ENCODE measurements around the gene IMMP2L. TPM values are rescaled to one million over a fixed set of nuclear protein-coding genes. Genes with fewer than 3 reads are reported as not detected.

The IMMP2L gene
- total and polyA plus RNA-seq, 2 of the 8 experiments (the other 6 are each of a cell fraction or from before 2014, with no cell fraction given) = 2.3 to 10.1 TPM

GRCh38 chr7:111026343-111026742, 535.9 kb downstream of the IMMP2L start:
- Histone ChIP-seq H3K56ac (replicated peaks; ENCODE audit: insufficient read length, low read depth, low read length) (no peak overlapping the region), H2AK5ac (ENCODE audit: low read depth, low read length) (no peak overlapping the region), H3K79me1 (ENCODE audit: low read depth, low read length) (no peaks in the 10 kb centered on the region), H3K36me3 (ENCODE audit: control insufficient read depth in 2 of 4, insufficient read depth in 4 of 4, low read length in 3 of 4) (no peaks in the 10 kb centered on the region), H4K91ac (replicated peaks; ENCODE audit: insufficient read length, low read length) (no peak overlapping the region), H2AFZ (ENCODE audit: low read length) (no peak overlapping the region), H3K4ac (replicated peaks; ENCODE audit: insufficient read length, low read depth, low read length) (no peak overlapping the region), H4K8ac (ENCODE audit: extremely low read depth, insufficient read depth, low read length) (no peak overlapping the region), H3K4me3 (ENCODE audit: extremely low read depth in 1 of 4, insufficient read depth in 2 of 4, low read depth in 3 of 4, low read length in 4 of 4) (no peak overlapping the region), H2BK12ac (ENCODE audit: low read depth, low read length) (no peak overlapping the region), H2BK15ac (ENCODE audit: low read length) (no peak overlapping the region), H3K27ac (ENCODE audit: low read depth, low read length) (no peak overlapping the region), H3K14ac (ENCODE audit: insufficient read length) (no peak overlapping the region), H3K18ac (ENCODE audit: extremely low read depth, low read length) (no peak overlapping the region), H3K4me2 (ENCODE audit: insufficient read depth in 1 of 2, low read depth in 2 of 2, low read length in 2 of 2) (peak overlapping the region in 1 of 2 experiments; percentile 39; a peak in 1 of 4 replicates), H3K23me2 (ENCODE audit: low read depth, low read length) (no peaks in the 10 kb centered on the region), H3K23ac (ENCODE audit: insufficient read length) (no peak overlapping the region), H2BK5ac (ENCODE audit: low read depth, low read length) (no peak overlapping the region), H4K20me1 (replicated peaks in 1 of 2; ENCODE audit: control insufficient read depth in 1 of 2, insufficient read depth in 2 of 2, low read length in 2 of 2) (no peaks in the 10 kb centered on the region), H2BK120ac (replicated peaks; ENCODE audit: low read depth, low read length) (no peak overlapping the region), H3K9me3 (ENCODE audit: insufficient read depth in 2 of 2, low read depth in 1 of 2, low read length in 1 of 2) (no peaks in the 10 kb centered on the region), H3K9ac (replicated peaks in 1 of 4; ENCODE audit: extremely low read depth in 1 of 4, low read depth in 3 of 4, low read length in 3 of 4) (no peak overlapping the region), H3K79me2 (ENCODE audit: control insufficient read depth in 1 of 2, insufficient read depth in 2 of 2, low read length in 2 of 2) (no peaks in the 10 kb centered on the region), H4K5ac (ENCODE audit: insufficient read length, low read depth, low read length) (peak overlapping the region; percentile 52), H3K27me3 (replicated peaks in 1 of 4; ENCODE audit: control insufficient read depth in 3 of 4, extremely low read depth in 1 of 4, insufficient read depth in 3 of 4, low read length in 3 of 4) (no peaks in the 10 kb centered on the region), H2BK20ac (ENCODE audit: low read length) (no peak overlapping the region), H3K4me1 (replicated peaks in 1 of 4; ENCODE audit: control insufficient read depth in 3 of 4, insufficient read depth in 4 of 4, low read length in 3 of 4) (peaks cover 0 to 9% (median 3%) of the 10 kb centered on the region in 4 experiments; a peak in 5 of 7 replicates)
- WGBS, 2 experiments (ENCODE audit: extremely low coverage in 1 of 2, insufficient coverage in 1 of 2, insufficient read length in 1 of 2, insufficient replicate concordance in 2 of 2, low coverage in 1 of 2, low lambda C conversion rate in 2 of 2, missing lambda C conversion rate in 1 of 2) = 54% methylated on average over 4 of the region's 4 CpGs; no CpG with 5 or more reads in 1 of the 2 experiments
- ChIA-PET POLR2A (ENCODE audit: partially characterized antibody) (no interaction called here), CTCF (ENCODE audit: partially characterized antibody) (no interaction called here)
- no peak for FAIRE-seq
- DNase-seq (ENCODE audit: low read depth in 1 of 2, low spot score in 2 of 2) = no peak
- TF ChIP-seq SP4 (IDR thresholded peaks at IDR 0.05; ENCODE audit: low read length) (no peak), SIX5 (IDR thresholded peaks at IDR 0.05; ENCODE audit: low read depth, low read length) (no peak), CHD1 (IDR thresholded peaks at IDR 0.05; ENCODE audit: low read depth, low read length) (no peak), GTF2F1 (IDR thresholded peaks at IDR 0.05; ENCODE audit: borderline replicate concordance, low read depth, low read length) (no peak), RAD21 (IDR thresholded peaks at IDR 0.05 in 1 of 2, conservative IDR thresholded peaks at IDR 0.05 in 1 of 2; ENCODE audit: low read depth in 2 of 2, low read length in 2 of 2) (no peak), RXRA (IDR thresholded peaks at IDR 0.05; ENCODE audit: insufficient read depth, low read depth, low read length) (no peak), TAF7 (optimal IDR thresholded peaks at IDR 0.05; ENCODE audit: borderline replicate concordance, low read depth, low read length) (no peak), GABPA (IDR thresholded peaks at IDR 0.05; ENCODE audit: borderline replicate concordance, insufficient read depth, low read length) (no peak), JUND (IDR thresholded peaks at IDR 0.05; ENCODE audit: low read length) (no peak), EGR1 (IDR thresholded peaks at IDR 0.05; ENCODE audit: borderline replicate concordance, low read depth, low read length) (no peak), BCL11A (IDR thresholded peaks at IDR 0.05; ENCODE audit: low read depth in 2 of 2, low read length in 2 of 2) (no peak), RNF2 (IDR thresholded peaks at IDR 0.05; ENCODE audit: borderline replicate concordance, low read depth, low read length, missing control alignments, poor library complexity, severe bottlenecking) (no peak), HDAC2 (IDR thresholded peaks at IDR 0.05; ENCODE audit: borderline replicate concordance in 1 of 2, low read depth in 2 of 2, low read length in 2 of 2) (no peak), SP1 (IDR thresholded peaks at IDR 0.05; ENCODE audit: low read depth, low read length) (no peak), YY1 (IDR thresholded peaks at IDR 0.05; ENCODE audit: low read depth, low read length) (no peak)

All from H1 (cell line).